Measurements from ENCODE around the gene SCN1B.

- TF ChIP-seq CTCF (IDR thresholded peaks at IDR 0.05; ENCODE audit: insufficient read depth, low read length, poor library complexity, severe bottlenecking) (no peak), EZH2phosphoT487 (conservative IDR thresholded peaks at IDR 0.05; ENCODE audit: low read length) (no peak)
Measured at GRCh38 chr19:35029737-35030256, 473 bp upstream of the SCN1B start.
